HEK293 (cell line): Measurements from ENCODE around the gene AMBRA1.

Source experiments
- CTCF ChIA-PET: fragments of 350-600 bp; formaldehyde crosslinking; extraction: SDS; loops from one replicate; lab custom pipeline; 2021; ENCODE audit warnings: antibody characterized with exemption; lab: Yijun Ruan, JAX
- POLR2A ChIA-PET: fragments of 300-600 bp; formaldehyde crosslinking; extraction: SDS; loops from one replicate; lab custom pipeline; 2020; ENCODE audit warnings: antibody characterized with exemption, inconsistent platforms; lab: Yijun Ruan, JAX
- H3K27ac ChIP-seq: fragments of 200-500 bp; sonication (Bioruptor generic); 2 replicates; pipeline ENCODE4 v1.5.1; 2014; ENCODE audit warnings: low read depth, low read length, control low read depth, inconsistent platforms; ENCODE audit errors: extremely low read depth
- H3K36me3 ChIP-seq, 2 experiments: fragments of 200-500 bp in 1 of 2; sonication (Bioruptor generic) in 1 of 2; 1 replicate in 1 of 2; 2 replicates in 1 of 2; pipeline ENCODE4 v1.5.1; 2014 to 2017; ENCODE audit warnings: inconsistent platforms in 2 of 2, low read length in 2 of 2; ENCODE audit not compliant: control insufficient read depth in 2 of 2, insufficient read depth in 1 of 2
- H3K4me1 ChIP-seq: fragments of 200-500 bp; sonication (Bioruptor generic); 2 replicates; pipeline ENCODE4 v1.5.1; 2014; ENCODE audit warnings: mild to moderate bottlenecking, low read length, inconsistent platforms; ENCODE audit not compliant: control insufficient read depth, insufficient read depth
- H3K4me3 ChIP-seq: 2 replicates; pipeline ENCODE4 v1.5.1; 2011; ENCODE audit warnings: low read depth, mild to moderate bottlenecking, control low read depth, low read length, moderate library complexity
- H3K9me3 ChIP-seq: fragments of 200-500 bp; sonication (Bioruptor generic); 2 replicates; pipeline ENCODE4 v1.5.1; 2014; ENCODE audit warnings: low read depth, low read length, inconsistent platforms; ENCODE audit not compliant: control insufficient read depth, insufficient read depth
- BCL11B ChIP-seq: fragments of 450-650 bp; formaldehyde crosslinking; IDR thresholded peaks from 2 replicates; pipeline ENCODE4 v1.5.1; 2016; ENCODE audit warnings: low read depth, missing biosample characterization, missing genetic modification characterization
- CTCF ChIP-seq: fragments of 450-650 bp; formaldehyde crosslinking; IDR thresholded peaks from 2 replicates; pipeline ENCODE4 v1.5.1; 2016; ENCODE audit warnings: missing biosample characterization, missing genetic modification characterization
- GLIS1 ChIP-seq: fragments of 450-650 bp; formaldehyde crosslinking; IDR thresholded peaks from 2 replicates; pipeline ENCODE4 v1.5.1; 2016; ENCODE audit warnings: missing biosample characterization, missing genetic modification characterization
- GLIS2 ChIP-seq: fragments of 450-650 bp; formaldehyde crosslinking; IDR thresholded peaks from 2 replicates; pipeline ENCODE4 v1.5.1; 2016; ENCODE audit warnings: missing biosample characterization, missing genetic modification characterization
- KLF1 ChIP-seq: fragments of 450-650 bp; formaldehyde crosslinking; IDR thresholded peaks from 2 replicates; pipeline ENCODE4 v1.5.1; 2016; ENCODE audit warnings: missing biosample characterization, missing genetic modification characterization
- OVOL3 ChIP-seq: fragments of 450-650 bp; formaldehyde crosslinking; IDR thresholded peaks from 2 replicates; pipeline ENCODE4 v1.5.1; 2016; ENCODE audit warnings: missing biosample characterization, missing genetic modification characterization
- PATZ1 ChIP-seq: fragments of 450-650 bp; formaldehyde crosslinking; IDR thresholded peaks from 2 replicates; pipeline ENCODE4 v1.5.1; 2016; ENCODE audit warnings: missing biosample characterization, missing genetic modification characterization
- SP2 ChIP-seq: fragments of 450-650 bp; formaldehyde crosslinking; IDR thresholded peaks from 2 replicates; pipeline ENCODE4 v1.5.1; 2016; ENCODE audit warnings: missing biosample characterization, missing genetic modification characterization
- SP3 ChIP-seq: fragments of 450-650 bp; formaldehyde crosslinking; IDR thresholded peaks from 2 replicates; pipeline ENCODE4 v1.5.1; 2016; ENCODE audit warnings: missing biosample characterization, missing genetic modification characterization
- TSHZ1 ChIP-seq: fragments of 450-650 bp; formaldehyde crosslinking; IDR thresholded peaks from 2 replicates; pipeline ENCODE4 v1.5.1; 2016; ENCODE audit warnings: missing biosample characterization, missing genetic modification characterization, borderline replicate concordance
- ZBTB17 ChIP-seq: fragments of 450-650 bp; formaldehyde crosslinking; IDR thresholded peaks from 2 replicates; pipeline ENCODE4 v1.5.1; 2016; ENCODE audit warnings: missing biosample characterization, missing genetic modification characterization
- ZBTB20 ChIP-seq: fragments of 450-650 bp; formaldehyde crosslinking; IDR thresholded peaks from 2 replicates; pipeline ENCODE4 v1.5.1; 2016; ENCODE audit warnings: missing biosample characterization, missing genetic modification characterization
- ZBTB21 ChIP-seq: fragments of 450-650 bp; formaldehyde crosslinking; IDR thresholded peaks from 2 replicates; pipeline ENCODE4 v1.5.1; 2017; ENCODE audit warnings: missing biosample characterization, missing genetic modification characterization
- ZFHX2 ChIP-seq: fragments of 450-650 bp; formaldehyde crosslinking; conservative IDR thresholded peaks from 2 replicates; pipeline ENCODE4 v1.5.1; 2016; ENCODE audit warnings: missing biosample characterization, missing genetic modification characterization
- ZNF292 ChIP-seq: fragments of 450-650 bp; formaldehyde crosslinking; IDR thresholded peaks from 2 replicates; pipeline ENCODE4 v1.5.1; 2016; ENCODE audit warnings: low read depth, missing biosample characterization, missing genetic modification characterization, borderline replicate concordance
- ZNF335 ChIP-seq: fragments of 450-650 bp; formaldehyde crosslinking; conservative IDR thresholded peaks from 2 replicates; pipeline ENCODE4 v1.5.1; 2016; ENCODE audit warnings: missing biosample characterization, missing genetic modification characterization
- ZNF391 ChIP-seq: fragments of 450-650 bp; formaldehyde crosslinking; IDR thresholded peaks from 2 replicates; pipeline ENCODE4 v1.5.1; 2016; ENCODE audit warnings: low read depth, missing biosample characterization, missing genetic modification characterization, borderline replicate concordance
- ZNF48 ChIP-seq: fragments of 450-650 bp; formaldehyde crosslinking; IDR thresholded peaks from 2 replicates; pipeline ENCODE4 v1.5.1; 2016; ENCODE audit warnings: missing biosample characterization, missing genetic modification characterization
- ZNF510 ChIP-seq: fragments of 450-650 bp; formaldehyde crosslinking; IDR thresholded peaks from 2 replicates; pipeline ENCODE4 v1.5.1; 2018; ENCODE audit warnings: mild to moderate bottlenecking, missing genetic modification characterization, missing biosample characterization; ENCODE audit not compliant: insufficient replicate concordance
- ZNF585B ChIP-seq: fragments of 450-650 bp; formaldehyde crosslinking; IDR thresholded peaks from 2 replicates; pipeline ENCODE4 v1.5.1; 2016; ENCODE audit warnings: missing biosample characterization, missing genetic modification characterization
- ZNF600 ChIP-seq: fragments of 450-650 bp; formaldehyde crosslinking; IDR thresholded peaks from 2 replicates; pipeline ENCODE4 v1.5.1; 2016; ENCODE audit warnings: missing biosample characterization, missing genetic modification characterization
- ZNF623 ChIP-seq: fragments of 450-650 bp; formaldehyde crosslinking; IDR thresholded peaks from 2 replicates; pipeline ENCODE4 v1.5.1; 2016; ENCODE audit warnings: missing biosample characterization, missing genetic modification characterization
- ZNF626 ChIP-seq: fragments of 450-650 bp; sonication (Bioruptor Pico); formaldehyde crosslinking; IDR thresholded peaks from 2 replicates; pipeline ENCODE4 v1.5.1; 2018; ENCODE audit warnings: missing biosample characterization, missing genetic modification characterization, inconsistent platforms
- ZNF664 ChIP-seq: fragments of 450-650 bp; formaldehyde crosslinking; IDR thresholded peaks from 2 replicates; pipeline ENCODE4 v1.5.1; 2016; ENCODE audit warnings: missing biosample characterization, missing genetic modification characterization
- ZNF707 ChIP-seq: fragments of 450-650 bp; formaldehyde crosslinking; IDR thresholded peaks from 2 replicates; pipeline ENCODE4 v1.5.1; 2016; ENCODE audit warnings: missing biosample characterization, missing genetic modification characterization
- ZNF768 ChIP-seq: fragments of 450-650 bp; formaldehyde crosslinking; IDR thresholded peaks from 2 replicates; pipeline ENCODE4 v1.5.1; 2018; ENCODE audit warnings: missing biosample characterization, mild to moderate bottlenecking, missing genetic modification characterization

Gene AMBRA1

GRCh38 chr11:46388619-46389449 is 205.0 kb downstream of the AMBRA1 start:
- Histone ChIP-seq H3K36me3 (peaks cover 0 to 5% of the 10 kb centered on the region in 2 experiments; a peak in 1 of 3 replicates), H3K9me3 (no peaks in the 10 kb centered on the region), H3K4me3 (no peak overlapping the region; the same call in 1 of the 2 replicates), H3K4me1 (no peaks in the 10 kb centered on the region), H3K27ac (no peak overlapping the region)
- POLR2A ChIA-PET: interaction anchor here (0.6 to 1.5 kb wide), 4 partner anchors 9 to 163 kb away, joined by 3 to 5 read pairs (median 4); no protein-coding TSS in a partner anchor
- CTCF ChIA-PET: interaction anchor here (0.5 to 5.4 kb wide), 50 partner anchors 8 to 774 kb away, joined by 3 to 56 read pairs (median 4); partner anchors contain the start of genes ATG13 and HARBI1
- TF ChIP-seq ZNF768 (tag by site-specific recombination) (no peak), TSHZ1 (tag by site-specific recombination) (no peak), GLIS2 (tag by site-specific recombination) (0 out of 2 replicates have a peak, but pooled peaks have one; percentile 9), ZNF600 (tag by site-specific recombination) (no peak), ZBTB20 (tag by site-specific recombination) (no peak), ZNF292 (tag by site-specific recombination) (no peak), ZFHX2 (tag by site-specific recombination) (no peak), ZNF623 (tag by site-specific recombination) (no peak), ZNF664 (tag by site-specific recombination) (no peak), ZNF510 (tag by site-specific recombination) (no peak), GLIS1 (tag by site-specific recombination) (peak; percentile 88), ZBTB17 (tag by site-specific recombination) (peak; percentile 79; the same call in 1 of the 2 replicates), ZNF707 (tag by site-specific recombination) (no peak), ZBTB21 (tag by site-specific recombination) (no peak), ZNF626 (tag by site-specific recombination) (no peak), OVOL3 (no peak), ZNF391 (tag by site-specific recombination) (no peak), KLF1 (tag by site-specific recombination) (no peak), ZNF335 (tag by site-specific recombination) (no peak), CTCF (tag by site-specific recombination) (no peak), PATZ1 (tag by site-specific recombination) (no peak), ZNF48 (tag by site-specific recombination) (no peak), SP2 (tag by site-specific recombination) (0 out of 2 replicates have a peak, but pooled peaks have one; percentile 12), BCL11B (tag by site-specific recombination) (peak; percentile 41; the same call in 1 of the 2 replicates), ZNF585B (tag by site-specific recombination) (peak; percentile 18; the same call in 1 of the 2 replicates), SP3 (tag by site-specific recombination) (no peak)
